ENCODE measurements around the gene CGNL1.

- no peak for TF ChIP-seq EZH2phosphoT487 (IDR thresholded peaks at IDR 0.05; ENCODE audit: low read length)
- TF ChIP-seq CTCF (IDR thresholded peaks at IDR 0.05; ENCODE audit: low read length): no peak
Measured at GRCh38 chr15:57363661-57364060, 12.6 kb upstream of the CGNL1 start.
